ENCODE results near the gene VSX1. TPM values are rescaled to one million over a fixed set of nuclear protein-coding genes. Genes with fewer than 3 reads are reported as not detected.
A peak's percentile ranks its signal among the peaks of the same experiment; 100 is the strongest.

Gene VSX1
- total RNA-seq, 1 donor = not detected

GRCh38 chr20:25063546-25063945 is 18.4 kb downstream of the VSX1 start:
- Histone ChIP-seq H3K79me2 (ENCODE audit: insufficient read depth, low read length) (no peaks in the 10 kb centered on the region), H3K27ac (ENCODE audit: low read depth, low read length) (no peak overlapping the region), H2AFZ (ENCODE audit: low read length) (no peak overlapping the region), H3K4me1 (ENCODE audit: insufficient read depth, low read length) (peaks cover under 1% of the 10 kb centered on the region), H3K4me2 (ENCODE audit: insufficient read depth, low read length) (no peak overlapping the region), H3K9me3 (ENCODE audit: low read depth, low read length) (no peaks in the 10 kb centered on the region), H3K27me3 (ENCODE audit: insufficient read depth, low read length) (peaks cover 80% of the 10 kb centered on the region), H4K20me1 (ENCODE audit: insufficient read depth, low read length) (no peaks in the 10 kb centered on the region), H3K36me3 (ENCODE audit: insufficient read depth, low read length) (no peaks in the 10 kb centered on the region), H3K4me3 (ENCODE audit: insufficient read depth, low read length) (no peak overlapping the region)
- TF ChIP-seq CTCF (IDR thresholded peaks at IDR 0.05; ENCODE audit: extremely low read depth, low read depth, low read length) = no peak
- peak; percentile 65 for DNase-seq (ENCODE audit: insufficient read length, low spot score, missing footprints)

GRCh38 chr20:25062841-25063240 is 19.1 kb downstream of the VSX1 start:
- no peaks in the 10 kb centered on the region for H3K9me3 ChIP-seq (ENCODE audit: low read depth, low read length)
- DNase-seq (ENCODE audit: insufficient read length, low spot score, missing footprints) = peak; percentile 62
- peaks cover 81% of the 10 kb centered on the region for H3K27me3 ChIP-seq (ENCODE audit: insufficient read depth, low read length)

GRCh38 chr20:25061821-25062530 is 20.0 kb downstream of the VSX1 start:
- Histone ChIP-seq H3K27ac (ENCODE audit: low read depth, low read length) (no peak overlapping the region), H3K9me3 (ENCODE audit: low read depth, low read length) (no peaks in the 10 kb centered on the region), H2AFZ (ENCODE audit: low read length) (no peak overlapping the region), H3K79me2 (ENCODE audit: insufficient read depth, low read length) (no peaks in the 10 kb centered on the region), H3K4me1 (ENCODE audit: insufficient read depth, low read length) (peaks cover 10% of the 10 kb centered on the region), H3K36me3 (ENCODE audit: insufficient read depth, low read length) (no peaks in the 10 kb centered on the region), H3K4me2 (ENCODE audit: insufficient read depth, low read length) (no peak overlapping the region), H3K4me3 (ENCODE audit: insufficient read depth, low read length) (no peak overlapping the region), H3K27me3 (ENCODE audit: insufficient read depth, low read length) (peaks cover 81% of the 10 kb centered on the region), H4K20me1 (ENCODE audit: insufficient read depth, low read length) (no peaks in the 10 kb centered on the region)
- TF ChIP-seq CTCF (IDR thresholded peaks at IDR 0.05; ENCODE audit: extremely low read depth, low read depth, low read length) = no peak
- peak; percentile 70 for DNase-seq (ENCODE audit: insufficient read length, low spot score, missing footprints)

More at GRCh38 chr20:25062841-25063240, 19.1 kb downstream of the VSX1 start:
- no peak overlapping the region for H2AFZ ChIP-seq (ENCODE audit: low read length)
- H4K20me1 ChIP-seq (ENCODE audit: insufficient read depth, low read length) = no peaks in the 10 kb centered on the region
- peaks cover 4% of the 10 kb centered on the region for H3K4me1 ChIP-seq (ENCODE audit: insufficient read depth, low read length)
- no peaks in the 10 kb centered on the region for H3K36me3 ChIP-seq (ENCODE audit: insufficient read depth, low read length)
- H3K4me3 ChIP-seq (ENCODE audit: insufficient read depth, low read length) = no peak overlapping the region
- no peak overlapping the region for H3K27ac ChIP-seq (ENCODE audit: low read depth, low read length)
- H3K4me2 ChIP-seq (ENCODE audit: insufficient read depth, low read length) = no peak overlapping the region
- H3K79me2 ChIP-seq (ENCODE audit: insufficient read depth, low read length) = no peaks in the 10 kb centered on the region
- TF ChIP-seq CTCF (IDR thresholded peaks at IDR 0.05; ENCODE audit: extremely low read depth, low read depth, low read length) = no peak

GRCh38 chr20:25061103-25061799 is 20.7 kb downstream of the VSX1 start:
- no peak for TF ChIP-seq CTCF (IDR thresholded peaks at IDR 0.05; ENCODE audit: extremely low read depth, low read depth, low read length)
- no peaks in the 10 kb centered on the region for H3K36me3 ChIP-seq (ENCODE audit: insufficient read depth, low read length)
- no peaks in the 10 kb centered on the region for H3K9me3 ChIP-seq (ENCODE audit: low read depth, low read length)
- no peaks in the 10 kb centered on the region for H4K20me1 ChIP-seq (ENCODE audit: insufficient read depth, low read length)
- peak; percentile 56 for DNase-seq (ENCODE audit: insufficient read length, low spot score, missing footprints)
- no peak overlapping the region for H2AFZ ChIP-seq (ENCODE audit: low read length)
- H3K27ac ChIP-seq (ENCODE audit: low read depth, low read length) = no peak overlapping the region
- no peak overlapping the region for H3K4me2 ChIP-seq (ENCODE audit: insufficient read depth, low read length)
- H3K4me3 ChIP-seq (ENCODE audit: insufficient read depth, low read length) = no peak overlapping the region
- H3K79me2 ChIP-seq (ENCODE audit: insufficient read depth, low read length) = no peaks in the 10 kb centered on the region
- H3K27me3 ChIP-seq (ENCODE audit: insufficient read depth, low read length) = peaks cover 76% of the 10 kb centered on the region
- peaks cover 16% of the 10 kb centered on the region for H3K4me1 ChIP-seq (ENCODE audit: insufficient read depth, low read length)
